ENCODE measurements around the gene UNC13C.

Gene UNC13C

GRCh38 chr15:54456413-54456812 lies 478.2 kb downstream of the UNC13C start:
- no peak for DNase-seq (ENCODE audit: low read depth in 1 of 2, low spot score in 1 of 2)

GRCh38 chr15:54462511-54462913 lies 484.3 kb downstream of the UNC13C start:
- no peak for DNase-seq (ENCODE audit: low read depth in 1 of 2, low spot score in 1 of 2)

- no peak for DNase-seq (ENCODE audit: low read depth in 1 of 2, low spot score in 1 of 2)
Observed at GRCh38 chr15:54481819-54482218, 503.6 kb downstream of the UNC13C start.

GRCh38 chr15:54482251-54482650 lies 504.0 kb downstream of the UNC13C start:
- no peak for DNase-seq (ENCODE audit: low read depth in 1 of 2, low spot score in 1 of 2)

GRCh38 chr15:54500330-54500729 lies 522.1 kb downstream of the UNC13C start:
- DNase-seq (ENCODE audit: low read depth in 1 of 2, low spot score in 1 of 2) = no peak

GRCh38 chr15:54502416-54503075 lies 524.3 kb downstream of the UNC13C start:
- no peak for DNase-seq (ENCODE audit: low read depth in 1 of 2, low spot score in 1 of 2)

- DNase-seq (ENCODE audit: low read depth in 1 of 2, low spot score in 1 of 2) = no peak
Observed at GRCh38 chr15:54504695-54505094, 526.5 kb downstream of the UNC13C start.

GRCh38 chr15:54506977-54507524 lies 528.8 kb downstream of the UNC13C start:
- DNase-seq (ENCODE audit: low read depth in 1 of 2, low spot score in 1 of 2) = no peak

- DNase-seq (ENCODE audit: low read depth in 1 of 2, low spot score in 1 of 2) = no peak
Observed at GRCh38 chr15:54514601-54515000, 536.4 kb downstream of the UNC13C start.

- no peak for DNase-seq (ENCODE audit: low read depth in 1 of 2, low spot score in 1 of 2)
Observed at GRCh38 chr15:54515664-54516582, 537.7 kb downstream of the UNC13C start.

- no peak for DNase-seq (ENCODE audit: low read depth in 1 of 2, low spot score in 1 of 2)
Observed at GRCh38 chr15:54517366-54517765, 539.1 kb downstream of the UNC13C start.

GRCh38 chr15:54518156-54518882 lies 540.1 kb downstream of the UNC13C start:
- DNase-seq (ENCODE audit: low read depth in 1 of 2, low spot score in 1 of 2) = no peak

- no peak for DNase-seq (ENCODE audit: low read depth in 1 of 2, low spot score in 1 of 2)
Observed at GRCh38 chr15:54519577-54519976, 541.3 kb downstream of the UNC13C start.

GRCh38 chr15:54520616-54521015 lies 542.4 kb downstream of the UNC13C start:
- no peak for DNase-seq (ENCODE audit: low read depth in 1 of 2, low spot score in 1 of 2)

- DNase-seq (ENCODE audit: low read depth in 1 of 2, low spot score in 1 of 2) = no peak
Observed at GRCh38 chr15:54521206-54521605, 543.0 kb downstream of the UNC13C start.

GRCh38 chr15:54528021-54528420 lies 549.8 kb downstream of the UNC13C start:
- DNase-seq (ENCODE audit: low read depth in 1 of 2, low spot score in 1 of 2) = no peak

GRCh38 chr15:54540721-54541120 lies 562.5 kb downstream of the UNC13C start:
- no peak for DNase-seq (ENCODE audit: low read depth in 1 of 2, low spot score in 1 of 2)

- no peak for DNase-seq (ENCODE audit: low read depth in 1 of 2, low spot score in 1 of 2)
Observed at GRCh38 chr15:54547491-54547890, 569.2 kb downstream of the UNC13C start.

- no peak for DNase-seq (ENCODE audit: low read depth in 1 of 2, low spot score in 1 of 2)
Observed at GRCh38 chr15:54550954-54551353, 572.7 kb downstream of the UNC13C start.

GRCh38 chr15:54556231-54556630 lies 578.0 kb downstream of the UNC13C start:
- no peak for DNase-seq (ENCODE audit: low read depth in 1 of 2, low spot score in 1 of 2)

- DNase-seq (ENCODE audit: low read depth in 1 of 2, low spot score in 1 of 2) = no peak
Observed at GRCh38 chr15:54559405-54560069, 581.3 kb downstream of the UNC13C start.

Data from stimulated activated CD4-positive, alpha-beta T cell treated with anti-CD3 and anti-CD28 coated beads, Interleukin-15, amount 100 ng/mL, for 1 hour (primary cell).